Measurements from ENCODE around the gene ACYP2.

DNA sequence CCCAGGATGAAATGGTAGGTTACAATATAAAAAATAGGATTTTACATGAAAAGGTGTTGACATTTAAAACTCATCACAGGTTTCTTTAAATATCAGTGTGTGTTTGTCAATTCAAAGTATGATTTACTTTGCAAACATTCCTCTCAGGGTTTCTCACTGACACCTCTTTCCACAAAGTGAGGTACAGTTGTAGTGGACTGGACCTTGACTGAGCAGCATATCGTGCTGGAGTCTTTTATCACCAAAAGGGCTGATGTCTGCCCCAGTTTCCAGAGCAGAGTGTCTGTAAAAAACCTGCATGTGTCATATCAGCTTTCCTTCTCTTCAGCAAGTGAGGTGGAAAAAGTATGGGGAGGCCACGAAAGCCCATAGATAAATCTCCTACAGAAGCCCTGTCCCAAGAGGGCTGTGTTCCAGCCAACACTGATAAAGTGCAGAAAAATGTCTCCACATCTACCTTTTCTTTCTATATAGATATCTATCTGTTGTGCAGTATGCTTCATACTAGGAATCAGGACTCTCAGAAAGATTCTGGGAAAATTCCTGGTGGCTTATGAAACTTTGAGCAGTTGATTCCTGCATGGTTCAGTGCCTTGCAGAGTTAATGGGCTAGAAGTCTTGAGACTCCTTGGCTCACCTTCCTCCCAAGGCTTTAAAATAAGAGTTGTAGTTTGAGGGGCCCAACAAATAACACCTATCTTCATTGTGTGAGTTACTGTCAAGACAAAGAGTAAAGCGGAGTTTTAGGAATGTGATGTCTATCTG lies 6.9 kb downstream of the ACYP2 start:
- TF ChIP-seq, protein P1, sequence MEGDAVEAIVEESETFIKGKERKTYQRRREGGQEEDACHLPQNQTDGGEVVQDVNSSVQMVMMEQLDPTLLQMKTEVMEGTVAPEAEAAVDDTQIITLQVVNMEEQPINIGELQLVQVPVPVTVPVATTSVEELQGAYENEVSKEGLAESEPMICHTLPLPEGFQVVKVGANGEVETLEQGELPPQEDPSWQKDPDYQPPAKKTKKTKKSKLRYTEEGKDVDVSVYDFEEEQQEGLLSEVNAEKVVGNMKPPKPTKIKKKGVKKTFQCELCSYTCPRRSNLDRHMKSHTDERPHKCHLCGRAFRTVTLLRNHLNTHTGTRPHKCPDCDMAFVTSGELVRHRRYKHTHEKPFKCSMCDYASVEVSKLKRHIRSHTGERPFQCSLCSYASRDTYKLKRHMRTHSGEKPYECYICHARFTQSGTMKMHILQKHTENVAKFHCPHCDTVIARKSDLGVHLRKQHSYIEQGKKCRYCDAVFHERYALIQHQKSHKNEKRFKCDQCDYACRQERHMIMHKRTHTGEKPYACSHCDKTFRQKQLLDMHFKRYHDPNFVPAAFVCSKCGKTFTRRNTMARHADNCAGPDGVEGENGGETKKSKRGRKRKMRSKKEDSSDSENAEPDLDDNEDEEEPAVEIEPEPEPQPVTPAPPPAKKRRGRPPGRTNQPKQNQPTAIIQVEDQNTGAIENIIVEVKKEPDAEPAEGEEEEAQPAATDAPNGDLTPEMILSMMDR (IDR thresholded peaks at IDR 0.05): no peak
- TF ChIP-seq POLR2A (IDR thresholded peaks at IDR 0.05): no peak
